Mesodermal cell (in vitro differentiated cells): Measurements from ENCODE around the gene ZCCHC2.

Experiments used
- H3K27ac ChIP-seq: 2 replicates; pipeline ENCODE4 v1.7.0; 2013; ENCODE audit warnings: mild to moderate bottlenecking, low read depth, low read length, moderate library complexity; ENCODE audit not compliant: severe bottlenecking
- H3K36me3 ChIP-seq: 2 replicates; pipeline ENCODE4 v1.7.1; 2013; ENCODE audit warnings: mild to moderate bottlenecking, low read length, moderate library complexity; ENCODE audit not compliant: control insufficient read depth, insufficient read depth
- H3K4me1 ChIP-seq: one replicate; pipeline ENCODE4 v1.7.1; 2013; ENCODE audit warnings: mild to moderate bottlenecking, low read length; ENCODE audit not compliant: insufficient read depth, control insufficient read depth, poor library complexity, severe bottlenecking
- H3K4me3 ChIP-seq: 2 replicates; pipeline ENCODE4 v1.7.0; 2013; ENCODE audit warnings: low read length, control low read depth, mild to moderate bottlenecking; ENCODE audit not compliant: insufficient read depth, poor library complexity, severe bottlenecking; ENCODE audit errors: extremely low read depth
- H3K9me3 ChIP-seq: 2 replicates; pipeline ENCODE4 v1.7.1; 2013; ENCODE audit warnings: mild to moderate bottlenecking, low read length, moderate library complexity; ENCODE audit not compliant: control insufficient read depth
- WGBS, 2 experiments: methylation state at CpG; one replicate each; pipeline ENCODE4 v1.1.5; 2013; ENCODE audit warnings: missing lambda C conversion rate in 2 of 2; ENCODE audit not compliant: insufficient coverage in 2 of 2; 5-methylcytosine and 5-hydroxymethylcytosine counted together

The ZCCHC2 gene

GRCh38 chr18:62524440-62525200, 1.8 kb downstream of the ZCCHC2 start:
- peak overlapping the region; percentile 70 for H3K4me3 ChIP-seq
- no peaks in the 10 kb centered on the region for H3K36me3 ChIP-seq
- no peaks in the 10 kb centered on the region for H3K9me3 ChIP-seq
- WGBS, 2 experiments: 1% methylated on average over 43 to 51 of the region's 57 CpGs
- H3K4me1 ChIP-seq: peaks cover 10% of the 10 kb centered on the region
- H3K27ac ChIP-seq: no peak overlapping the region

- no peaks in the 10 kb centered on the region for H3K9me3 ChIP-seq
- peak overlapping the region; percentile 70 for H3K4me3 ChIP-seq
- no peaks in the 10 kb centered on the region for H3K36me3 ChIP-seq
- no peak overlapping the region for H3K27ac ChIP-seq
- peaks cover 10% of the 10 kb centered on the region for H3K4me1 ChIP-seq
- WGBS, 2 experiments: 72 to 77% methylated on average over 6 to 7 of the region's 9 CpGs
Measured at GRCh38 chr18:62525608-62526007, 2.8 kb downstream of the ZCCHC2 start.

GRCh38 chr18:62526098-62527025, 3.5 kb downstream of the ZCCHC2 start:
- Histone ChIP-seq H3K36me3 (no peaks in the 10 kb centered on the region), H3K4me3 (peak overlapping the region; percentile 70), H3K27ac (no peak overlapping the region), H3K9me3 (no peaks in the 10 kb centered on the region), H3K4me1 (peaks cover 10% of the 10 kb centered on the region)
- 3 to 5% methylated on average over 28 to 43 of the region's 74 CpGs for WGBS, 2 experiments

- Histone ChIP-seq H3K4me1 (peaks cover 10% of the 10 kb centered on the region), H3K36me3 (no peaks in the 10 kb centered on the region), H3K27ac (no peak overlapping the region), H3K9me3 (no peaks in the 10 kb centered on the region), H3K4me3 (no peak overlapping the region)
- WGBS, 2 experiments: no CpG with 5 or more reads among the region's 5 CpGs
Measured at GRCh38 chr18:62529597-62529996, 6.8 kb downstream of the ZCCHC2 start.

- H3K9me3 ChIP-seq: no peaks in the 10 kb centered on the region
- no peak overlapping the region for H3K27ac ChIP-seq
- H3K36me3 ChIP-seq: no peaks in the 10 kb centered on the region
- H3K4me3 ChIP-seq: no peak overlapping the region
- H3K4me1 ChIP-seq: peaks cover under 1% of the 10 kb centered on the region
- no CpG with 5 or more reads among the region's 4 CpGs for WGBS, 2 experiments
Measured at GRCh38 chr18:62531078-62531477, 8.3 kb downstream of the ZCCHC2 start.

- Histone ChIP-seq H3K9me3 (no peaks in the 10 kb centered on the region), H3K4me1 (no peaks in the 10 kb centered on the region), H3K36me3 (no peaks in the 10 kb centered on the region), H3K4me3 (no peak overlapping the region), H3K27ac (no peak overlapping the region)
- 94 to 100% methylated on average over 1 to 2 of the region's 9 CpGs for WGBS, 2 experiments
Measured at GRCh38 chr18:62531931-62532330, 9.1 kb downstream of the ZCCHC2 start.

- 92 to 93% methylated on average over 5 of the region's 7 CpGs for WGBS, 2 experiments
- Histone ChIP-seq H3K27ac (no peak overlapping the region), H3K4me3 (no peak overlapping the region), H3K9me3 (no peaks in the 10 kb centered on the region), H3K36me3 (no peaks in the 10 kb centered on the region), H3K4me1 (no peaks in the 10 kb centered on the region)
Measured at GRCh38 chr18:62536005-62536404, 13.2 kb downstream of the ZCCHC2 start.

GRCh38 chr18:62537042-62537894, 14.4 kb downstream of the ZCCHC2 start:
- Histone ChIP-seq H3K27ac (no peak overlapping the region), H3K9me3 (no peaks in the 10 kb centered on the region), H3K4me3 (no peak overlapping the region), H3K4me1 (no peaks in the 10 kb centered on the region), H3K36me3 (no peaks in the 10 kb centered on the region)
- WGBS, 2 experiments: 88 to 93% methylated on average over 6 to 8 of the region's 8 CpGs

- H3K4me3 ChIP-seq: no peak overlapping the region
- 89 to 100% methylated on average over 1 to 3 of the region's 4 CpGs for WGBS, 2 experiments
- no peaks in the 10 kb centered on the region for H3K9me3 ChIP-seq
- no peaks in the 10 kb centered on the region for H3K4me1 ChIP-seq
- no peak overlapping the region for H3K27ac ChIP-seq
- peaks cover 3% of the 10 kb centered on the region for H3K36me3 ChIP-seq
Measured at GRCh38 chr18:62537946-62538345, 15.1 kb downstream of the ZCCHC2 start.

GRCh38 chr18:62538881-62539280, 16.1 kb downstream of the ZCCHC2 start:
- no peak overlapping the region for H3K4me3 ChIP-seq
- WGBS, 2 experiments: 100% methylated on average over 2 to 3 of the region's 3 CpGs
- H3K36me3 ChIP-seq: peaks cover 7% of the 10 kb centered on the region
- H3K4me1 ChIP-seq: no peaks in the 10 kb centered on the region
- H3K9me3 ChIP-seq: no peaks in the 10 kb centered on the region
- H3K27ac ChIP-seq: no peak overlapping the region
